Measurements from ENCODE around the gene ZBTB33. TPM values are rescaled to one million over a fixed set of nuclear protein-coding genes. Genes with fewer than 3 reads are reported as not detected.

ZBTB33 gene
- total RNA-seq, 1 donor from 2014 or later, result 9.4 TPM

DNA sequence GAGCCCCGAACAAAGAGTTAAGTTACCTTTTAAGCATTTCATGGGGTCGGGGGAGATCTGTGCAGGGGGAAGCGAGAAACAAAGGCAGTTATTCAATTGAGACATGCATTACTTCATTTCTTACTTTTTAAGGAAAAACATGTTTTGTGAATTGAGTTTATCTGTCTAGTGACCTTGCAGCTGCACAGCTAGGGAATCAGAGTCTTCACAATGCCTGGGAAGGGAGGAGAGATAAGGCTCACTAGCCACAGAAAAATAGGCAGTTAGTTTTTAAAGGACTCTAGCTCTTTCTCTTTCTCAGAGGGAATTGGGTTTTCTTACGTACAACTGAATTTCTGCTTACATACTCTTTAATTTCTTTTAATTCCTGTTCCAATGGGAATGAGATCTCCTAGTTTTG is 26.2 kb upstream of the ZBTB33 start:
- TF ChIP-seq, protein P1, sequence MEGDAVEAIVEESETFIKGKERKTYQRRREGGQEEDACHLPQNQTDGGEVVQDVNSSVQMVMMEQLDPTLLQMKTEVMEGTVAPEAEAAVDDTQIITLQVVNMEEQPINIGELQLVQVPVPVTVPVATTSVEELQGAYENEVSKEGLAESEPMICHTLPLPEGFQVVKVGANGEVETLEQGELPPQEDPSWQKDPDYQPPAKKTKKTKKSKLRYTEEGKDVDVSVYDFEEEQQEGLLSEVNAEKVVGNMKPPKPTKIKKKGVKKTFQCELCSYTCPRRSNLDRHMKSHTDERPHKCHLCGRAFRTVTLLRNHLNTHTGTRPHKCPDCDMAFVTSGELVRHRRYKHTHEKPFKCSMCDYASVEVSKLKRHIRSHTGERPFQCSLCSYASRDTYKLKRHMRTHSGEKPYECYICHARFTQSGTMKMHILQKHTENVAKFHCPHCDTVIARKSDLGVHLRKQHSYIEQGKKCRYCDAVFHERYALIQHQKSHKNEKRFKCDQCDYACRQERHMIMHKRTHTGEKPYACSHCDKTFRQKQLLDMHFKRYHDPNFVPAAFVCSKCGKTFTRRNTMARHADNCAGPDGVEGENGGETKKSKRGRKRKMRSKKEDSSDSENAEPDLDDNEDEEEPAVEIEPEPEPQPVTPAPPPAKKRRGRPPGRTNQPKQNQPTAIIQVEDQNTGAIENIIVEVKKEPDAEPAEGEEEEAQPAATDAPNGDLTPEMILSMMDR (conservative IDR thresholded peaks at IDR 0.05; ENCODE audit: low read depth, low read length), result no peak
- DNase-seq (ENCODE audit: low read depth), result no peak
- no peak overlapping the region for H3K4me3 ChIP-seq (ENCODE audit: low read depth, low read length)

DNA sequence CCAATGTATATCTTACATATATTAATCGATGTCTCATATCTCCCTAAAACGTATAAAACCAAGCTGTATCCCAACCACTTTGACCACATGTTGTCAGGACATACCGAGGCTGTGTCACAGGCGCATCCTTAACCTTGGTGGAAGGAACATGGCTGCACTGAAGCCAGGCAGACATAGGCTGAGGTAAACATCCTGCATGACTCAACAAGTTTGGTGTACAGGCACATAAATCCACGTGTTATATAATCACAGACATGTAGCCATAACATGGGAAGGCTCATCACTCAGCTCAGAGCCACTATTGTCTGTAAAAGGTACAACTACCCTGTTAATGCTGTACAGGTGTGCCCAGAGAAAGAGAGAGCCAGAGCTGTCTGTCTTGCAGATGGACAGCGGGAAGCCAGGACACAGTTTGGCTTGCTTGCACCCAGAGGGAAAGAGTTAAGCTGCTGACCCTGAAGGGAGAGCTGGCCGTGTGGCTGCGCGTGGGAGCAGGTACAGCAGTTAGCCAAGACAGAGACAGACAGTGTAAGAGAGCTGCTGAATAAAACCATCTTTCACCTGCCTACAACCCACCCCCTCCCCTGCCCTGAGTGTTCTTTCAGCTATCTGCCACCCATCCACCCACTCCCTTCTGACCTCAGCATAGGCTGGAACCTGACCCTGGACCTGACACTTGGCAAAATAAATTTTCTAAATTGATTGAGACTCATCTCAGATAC is 22.3 kb upstream of the ZBTB33 start:
- H3K4me3 ChIP-seq (ENCODE audit: low read depth, low read length), result no peak overlapping the region
- TF ChIP-seq, protein P1 (conservative IDR thresholded peaks at IDR 0.05; ENCODE audit: low read depth, low read length), result no peak
- DNase-seq (ENCODE audit: low read depth), result no peak

DNA sequence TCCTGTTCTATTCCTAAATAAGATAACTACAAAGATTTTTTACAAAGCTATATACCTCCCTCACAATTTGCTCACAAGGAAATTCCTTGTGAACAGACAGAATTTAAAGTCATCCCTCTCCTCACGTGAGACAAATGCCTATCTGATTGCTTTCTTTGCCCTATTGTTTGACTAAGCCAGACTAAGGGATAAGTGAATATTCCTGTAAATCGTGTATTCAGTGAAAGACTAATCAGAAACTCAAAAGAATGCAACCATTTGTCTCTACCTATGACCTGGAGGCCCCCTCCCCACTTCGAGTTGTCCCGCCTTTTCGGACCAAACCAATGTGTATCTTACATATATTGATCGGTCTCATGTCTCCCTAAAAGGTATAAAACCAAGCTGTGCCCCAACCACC is 15.3 kb upstream of the ZBTB33 start:
- no peak for DNase-seq (ENCODE audit: low read depth)
- no peak overlapping the region for H3K4me3 ChIP-seq (ENCODE audit: low read depth, low read length)
- TF ChIP-seq, protein P1 (conservative IDR thresholded peaks at IDR 0.05; ENCODE audit: low read depth, low read length), result no peak

DNA sequence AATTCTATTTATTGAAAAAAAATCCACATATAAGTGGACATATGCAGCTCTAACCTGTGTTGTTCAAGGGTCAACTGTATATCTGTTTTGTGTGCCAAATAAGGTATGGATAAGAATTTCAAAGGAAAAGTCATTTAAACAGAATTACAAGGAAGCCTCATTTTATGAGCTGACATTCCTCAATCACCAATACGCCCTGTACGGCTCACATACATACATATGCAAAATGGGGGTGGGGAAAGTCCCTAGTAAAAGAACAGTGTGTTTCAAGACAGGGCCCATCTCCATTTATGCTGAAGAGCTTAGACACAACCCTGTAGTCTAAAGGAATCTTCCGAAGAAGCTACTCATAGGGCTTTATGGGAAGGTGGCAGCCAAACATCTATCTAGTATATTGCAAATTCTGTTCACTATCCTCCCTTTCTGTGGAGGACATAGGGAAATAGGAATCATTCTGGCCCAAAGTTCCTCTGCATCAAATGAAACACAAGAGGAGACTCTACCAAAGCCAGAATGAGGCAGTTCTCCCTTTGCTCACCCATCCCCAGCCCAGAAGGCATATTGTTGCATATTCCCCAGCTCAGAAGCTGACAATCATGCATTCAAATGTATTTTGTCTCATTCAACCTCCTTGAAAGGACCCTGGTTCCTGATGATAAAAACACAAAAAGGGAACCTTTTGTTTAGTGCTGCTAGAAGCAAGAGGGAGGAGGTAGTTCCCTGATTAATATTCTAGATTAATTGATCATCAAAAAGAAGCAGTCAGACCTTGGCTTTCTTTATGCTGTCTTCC is 13.7 kb upstream of the ZBTB33 start:
- TF ChIP-seq, protein P1 (conservative IDR thresholded peaks at IDR 0.05; ENCODE audit: low read depth, low read length), result no peak
- no peak overlapping the region for H3K4me3 ChIP-seq (ENCODE audit: low read depth, low read length)
- no peak for DNase-seq (ENCODE audit: low read depth)

DNA sequence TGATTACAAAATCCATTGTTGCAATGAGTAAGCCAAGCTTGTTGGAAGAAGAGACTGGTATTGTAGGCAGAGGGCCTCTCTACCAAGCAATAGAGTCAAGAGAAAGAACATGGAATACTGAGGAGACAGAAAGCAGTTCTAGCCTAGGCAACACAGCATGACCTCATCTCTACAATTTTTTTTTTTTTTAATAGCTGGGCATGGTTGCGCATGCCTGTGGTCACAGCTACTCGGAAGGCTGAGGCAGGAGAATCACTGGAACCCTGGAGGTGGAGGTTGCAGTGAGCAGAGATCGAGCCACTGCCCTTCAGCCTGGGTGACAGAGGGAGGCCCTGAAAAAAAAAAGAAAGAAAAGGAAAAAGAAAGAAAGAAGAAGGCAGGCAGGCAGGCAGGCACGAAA is 11.7 kb upstream of the ZBTB33 start:
- TF ChIP-seq, protein P1 (conservative IDR thresholded peaks at IDR 0.05; ENCODE audit: low read depth, low read length), result no peak
- no peak overlapping the region for H3K4me3 ChIP-seq (ENCODE audit: low read depth, low read length)
- DNase-seq (ENCODE audit: low read depth), result no peak

DNA sequence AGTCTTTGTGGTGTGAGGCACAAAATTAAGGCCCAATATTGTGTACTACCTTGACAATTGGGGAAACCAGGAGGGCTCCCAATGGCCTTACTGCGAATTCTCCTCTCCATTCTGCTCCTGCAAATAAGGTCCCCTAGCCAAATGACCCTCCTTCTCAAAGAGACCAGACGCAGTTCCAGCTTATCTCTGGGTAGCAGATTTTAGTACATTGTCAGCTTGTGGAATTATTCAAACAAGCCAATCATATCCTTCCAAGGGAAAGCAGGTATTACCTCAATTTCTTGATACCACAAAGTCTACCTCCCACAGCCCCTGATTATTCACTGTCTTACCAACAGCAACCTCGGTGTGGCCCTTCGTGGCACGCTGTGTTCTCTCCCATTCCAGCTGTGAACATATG is 7.8 kb upstream of the ZBTB33 start:
- TF ChIP-seq, protein P1 (conservative IDR thresholded peaks at IDR 0.05; ENCODE audit: low read depth, low read length), result no peak
- no peak for DNase-seq (ENCODE audit: low read depth)
- H3K4me3 ChIP-seq (ENCODE audit: low read depth, low read length), result no peak overlapping the region

All from epithelial cell of proximal tubule (primary cell).